Measurements from ENCODE around the gene TEX29. TPM values are rescaled to one million over a fixed set of nuclear protein-coding genes. Genes with fewer than 3 reads are reported as not detected.

Gene TEX29
- total and polyA plus RNA-seq, 9 of the 15 experiments (the other 6 are each of a cell fraction or from before 2014, with no cell fraction given), result 0.11 TPM; not detected in 7

DNA sequence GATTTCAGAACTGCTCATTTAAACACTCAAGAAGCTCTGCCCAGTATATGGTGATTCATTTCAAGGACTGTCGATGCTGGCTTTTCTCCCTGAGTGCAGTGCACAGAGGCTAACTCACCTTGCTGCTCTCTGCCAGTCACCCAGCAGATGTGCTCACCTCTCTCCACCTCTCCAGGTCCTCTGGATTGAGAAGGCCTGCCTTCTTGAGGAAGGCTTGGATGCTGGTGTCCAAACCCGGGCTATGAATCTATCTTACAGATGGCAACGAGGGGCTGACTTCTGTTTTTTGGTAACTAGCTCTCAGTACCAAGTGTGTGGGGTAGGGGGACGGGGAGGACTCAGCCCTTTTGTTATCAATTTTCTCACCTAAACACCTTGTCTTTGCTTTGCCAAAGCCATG lies 47.6 kb downstream of the TEX29 start:
- peaks cover 0 to 40% of the 10 kb centered on the region in 2 experiments; a peak in 3 of 5 replicates for H3K27me3 ChIP-seq (ENCODE audit: control insufficient read depth in 2 of 2, insufficient read depth in 2 of 2, low read length in 2 of 2)
- FAIRE-seq, result no peak

DNA sequence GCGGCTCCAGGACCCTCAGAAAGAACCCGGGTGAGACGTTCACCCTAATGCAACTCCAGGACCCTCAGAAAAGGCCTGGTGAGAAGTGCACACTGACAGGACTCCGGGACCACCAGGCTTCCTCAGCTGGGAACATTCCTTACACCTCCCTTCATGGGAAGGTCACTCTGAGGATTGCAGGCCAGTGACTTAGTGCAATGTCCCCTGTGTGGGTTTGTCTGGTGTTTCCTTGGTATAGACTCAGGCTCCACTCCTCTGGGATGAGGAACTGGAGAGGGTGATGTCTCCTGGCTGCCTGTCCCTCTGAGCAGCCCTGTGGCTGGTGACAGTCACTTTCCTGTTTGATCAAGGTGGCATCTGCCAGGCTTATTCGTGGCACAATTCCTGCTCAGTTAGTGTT lies 49.7 kb downstream of the TEX29 start:
- H3K9me1 ChIP-seq (ENCODE audit: control insufficient read depth, insufficient read depth, low read length), result no peaks in the 10 kb centered on the region
- 0% methylated on average over 5 of the region's 5 CpGs for WGBS (ENCODE audit: insufficient coverage, low coverage, missing lambda C conversion rate)
- H3K27me3 ChIP-seq (ENCODE audit: control insufficient read depth in 2 of 2, insufficient read depth in 2 of 2, low read length in 2 of 2), result peaks cover 0 to 36% of the 10 kb centered on the region in 2 experiments; a peak in 3 of 5 replicates
- ChIA-PET CTCF (ENCODE audit: low intra/inter-chr PET ratio) (interaction anchor here (0.7 kb wide), 1 partner anchor 21 kb away, joined by 3 read pairs; no protein-coding TSS in a partner anchor), POLR2A (no interaction called here)
- in situ Hi-C loops (cut with MboI) (no loop called here), intact Hi-C loops (cut with micrococcal nuclease) (no loop called here)
- FAIRE-seq (no peak), ATAC-seq (no peak), DNase-seq (ENCODE audit: extremely low read depth in 1 of 4, low spot score in 3 of 4) (no peak)
- no peaks in the 10 kb centered on the region for H3K9me3 ChIP-seq (replicated peaks; ENCODE audit: control insufficient read depth, insufficient read depth, low read depth, low read length)
- H3K4me3 ChIP-seq, result no peak overlapping the region
- no peak overlapping the region for H3K9ac ChIP-seq (ENCODE audit: insufficient read depth in 1 of 2, low read depth in 2 of 2, low read length in 2 of 2)
- H4K20me1 ChIP-seq (replicated peaks; ENCODE audit: control insufficient read depth, insufficient read depth, low read length), result no peaks in the 10 kb centered on the region
- no peaks in the 10 kb centered on the region for H3K36me3 ChIP-seq (ENCODE audit: control insufficient read depth, insufficient read depth, low read length)
- no peak for TF ChIP-seq RBFOX2 (IDR thresholded peaks at IDR 0.05; ENCODE audit: low read depth, low read length)
- no peak for TF ChIP-seq SUPT5H (IDR thresholded peaks at IDR 0.05)
- TF ChIP-seq HCFC1 (IDR thresholded peaks at IDR 0.05; ENCODE audit: low read depth, low read length), result no peak
- no peak for TF ChIP-seq MYNN (IDR thresholded peaks at IDR 0.05)
- TF ChIP-seq MYNN (CRISPR knock-in tag; IDR thresholded peaks at IDR 0.05), result no peak
- H3K4me2 ChIP-seq (ENCODE audit: insufficient read depth, low read length), result no peak overlapping the region
- H3K79me2 ChIP-seq (ENCODE audit: control insufficient read depth, insufficient read depth, low read length), result no peaks in the 10 kb centered on the region
- BruUV-seq (replicated peaks), result no TSS peak
- no peak overlapping the region for H2AFZ ChIP-seq (ENCODE audit: low read depth, low read length)
- H3K27ac ChIP-seq (ENCODE audit: extremely low read depth, low read depth, low read length), result no peak overlapping the region
- no peaks in the 10 kb centered on the region for H3K4me1 ChIP-seq (replicated peaks in 1 of 2; ENCODE audit: control insufficient read depth in 2 of 2, insufficient read depth in 2 of 2, low read length in 2 of 2)

More for the DNA sequence above, 47.6 kb downstream of the TEX29 start:
- in situ Hi-C loops (cut with MboI) (no loop called here), intact Hi-C loops (cut with micrococcal nuclease) (no loop called here)
- TF ChIP-seq HDAC6 (IDR thresholded peaks at IDR 0.05; ENCODE audit: low read depth, low read length), result no peak
- TF ChIP-seq, protein P1, sequence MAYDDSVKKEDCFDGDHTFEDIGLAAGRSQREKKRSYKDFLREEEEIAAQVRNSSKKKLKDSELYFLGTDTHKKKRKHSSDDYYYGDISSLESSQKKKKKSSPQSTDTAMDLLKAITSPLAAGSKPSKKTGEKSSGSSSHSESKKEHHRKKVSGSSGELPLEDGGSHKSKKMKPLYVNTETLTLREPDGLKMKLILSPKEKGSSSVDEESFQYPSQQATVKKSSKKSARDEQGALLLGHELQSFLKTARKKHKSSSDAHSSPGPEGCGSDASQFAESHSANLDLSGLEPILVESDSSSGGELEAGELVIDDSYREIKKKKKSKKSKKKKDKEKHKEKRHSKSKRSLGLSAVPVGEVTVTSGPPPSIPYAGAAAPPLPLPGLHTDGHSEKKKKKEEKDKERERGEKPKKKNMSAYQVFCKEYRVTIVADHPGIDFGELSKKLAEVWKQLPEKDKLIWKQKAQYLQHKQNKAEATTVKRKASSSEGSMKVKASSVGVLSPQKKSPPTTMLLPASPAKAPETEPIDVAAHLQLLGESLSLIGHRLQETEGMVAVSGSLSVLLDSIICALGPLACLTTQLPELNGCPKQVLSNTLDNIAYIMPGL (CRISPR knock-in tag; IDR thresholded peaks at IDR 0.05), result no peak
- no peak overlapping the region for H3K4me3 ChIP-seq
- H3K27ac ChIP-seq (ENCODE audit: extremely low read depth, low read depth, low read length), result no peak overlapping the region
- H3K4me1 ChIP-seq (replicated peaks in 1 of 2; ENCODE audit: control insufficient read depth in 2 of 2, insufficient read depth in 2 of 2, low read length in 2 of 2), result no peaks in the 10 kb centered on the region
- H2AFZ ChIP-seq (ENCODE audit: low read depth, low read length), result no peak overlapping the region
- ATAC-seq (no peak), DNase-seq (ENCODE audit: extremely low read depth in 1 of 4, low spot score in 3 of 4) (no peak)
- no peak overlapping the region for H3K4me2 ChIP-seq (ENCODE audit: insufficient read depth, low read length)
- ChIA-PET POLR2A (interaction anchor here (0.6 kb wide), 1 partner anchor 17 kb away, joined by 3 read pairs; no protein-coding TSS in a partner anchor), CTCF (ENCODE audit: low intra/inter-chr PET ratio) (no interaction called here)
- no peaks in the 10 kb centered on the region for H3K9me1 ChIP-seq (ENCODE audit: control insufficient read depth, insufficient read depth, low read length)
- BruUV-seq (replicated peaks), result no TSS peak
- no peak overlapping the region for H3K9ac ChIP-seq (ENCODE audit: insufficient read depth in 1 of 2, low read depth in 2 of 2, low read length in 2 of 2)
- no peaks in the 10 kb centered on the region for H3K9me3 ChIP-seq (replicated peaks; ENCODE audit: control insufficient read depth, insufficient read depth, low read depth, low read length)
- H3K79me2 ChIP-seq (ENCODE audit: control insufficient read depth, insufficient read depth, low read length), result no peaks in the 10 kb centered on the region
- H3K36me3 ChIP-seq (ENCODE audit: control insufficient read depth, insufficient read depth, low read length), result no peaks in the 10 kb centered on the region
- WGBS (ENCODE audit: insufficient coverage, low coverage, missing lambda C conversion rate), result 0% methylated on average over 3 of the region's 4 CpGs
- no peaks in the 10 kb centered on the region for H4K20me1 ChIP-seq (replicated peaks; ENCODE audit: control insufficient read depth, insufficient read depth, low read length)

Data from K562 (cell line).